H9 (cell line): ENCODE measurements around the gene PCBP4. TPM values are rescaled to one million over a fixed set of nuclear protein-coding genes. Genes with fewer than 3 reads are reported as not detected.

Experiments
- DNase-seq: peaks from one replicate; pipeline ENCODE4 v3.0.0-alpha.2; 2017
- H2AFZ ChIP-seq: one replicate; pipeline ENCODE4 v1.6.1; 2013; ENCODE audit warnings: mild to moderate bottlenecking, low read length, control low read depth, moderate library complexity
- H2AK5ac ChIP-seq: 2 replicates; pipeline ENCODE4 v1.6.1; 2013; ENCODE audit warnings: low read length, control low read depth, mixed read lengths; ENCODE audit not compliant: insufficient read length
- H2BK120ac ChIP-seq: one replicate; pipeline ENCODE4 v1.6.1; 2013; ENCODE audit warnings: low read depth, mild to moderate bottlenecking, low read length, control low read depth, inconsistent platforms; ENCODE audit not compliant: poor library complexity, severe bottlenecking
- H2BK12ac ChIP-seq: 2 replicates; pipeline ENCODE4 v1.6.1; 2013; ENCODE audit warnings: low read length, control low read depth, mixed read lengths, low read depth; ENCODE audit not compliant: insufficient read length
- H2BK15ac ChIP-seq: 2 replicates; pipeline ENCODE4 v1.6.1; 2013; ENCODE audit warnings: low read depth, low read length, control low read depth
- H2BK20ac ChIP-seq: one replicate; pipeline ENCODE4 v1.6.1; 2013; ENCODE audit warnings: low read depth, mild to moderate bottlenecking, low read length, control low read depth, inconsistent platforms; ENCODE audit not compliant: poor library complexity, severe bottlenecking
- H2BK5ac ChIP-seq: 2 replicates; pipeline ENCODE4 v1.6.1; 2013; ENCODE audit warnings: low read length, control low read depth, mixed read lengths; ENCODE audit not compliant: insufficient read length
- H3K14ac ChIP-seq: 2 replicates; pipeline ENCODE4 v1.6.1; 2013; ENCODE audit warnings: low read length, control low read depth; ENCODE audit not compliant: insufficient read depth
- H3K18ac ChIP-seq: 2 replicates; pipeline ENCODE4 v1.6.1; 2013; ENCODE audit warnings: low read depth, mild to moderate bottlenecking, mixed read lengths, low read length, control low read depth; ENCODE audit not compliant: insufficient read length
- H3K23ac ChIP-seq: 2 replicates; pipeline ENCODE4 v1.6.1; 2013; ENCODE audit warnings: low read length, control low read depth, mixed read lengths, low read depth; ENCODE audit not compliant: insufficient read length
- H3K23me2 ChIP-seq: 2 replicates; pipeline ENCODE4 v1.6.1; 2013; ENCODE audit warnings: low read depth, mild to moderate bottlenecking, mixed read lengths, low read length, control low read depth; ENCODE audit not compliant: insufficient read length, poor library complexity, severe bottlenecking
- H3K27ac ChIP-seq: 2 replicates; pipeline ENCODE4 v1.5.1; 2013; ENCODE audit warnings: low read length, control low read depth, mixed read lengths, low read depth; ENCODE audit not compliant: insufficient read length
- H3K27me3 ChIP-seq: 2 replicates; pipeline ENCODE4 v1.6.1; 2013; ENCODE audit warnings: low read length, control low read depth, inconsistent platforms; ENCODE audit not compliant: insufficient read depth
- H3K4ac ChIP-seq: 2 replicates; pipeline ENCODE4 v1.6.1; 2013; ENCODE audit warnings: low read depth, mild to moderate bottlenecking, control low read depth, inconsistent platforms, low read length, moderate library complexity
- H3K4me1 ChIP-seq: 2 replicates; pipeline ENCODE4 v1.6.1; 2013; ENCODE audit warnings: low read length, control low read depth, inconsistent platforms; ENCODE audit not compliant: insufficient read depth
- H3K4me2 ChIP-seq: 2 replicates; pipeline ENCODE4 v1.6.1; 2013; ENCODE audit warnings: low read length, control low read depth, mixed read lengths; ENCODE audit not compliant: insufficient read length, insufficient read depth
- H3K56ac ChIP-seq: 2 replicates; pipeline ENCODE4 v1.6.1; 2013; ENCODE audit warnings: low read depth, mild to moderate bottlenecking, mixed read lengths, low read length, control low read depth; ENCODE audit not compliant: insufficient read length
- H3K79me1 ChIP-seq: 2 replicates; pipeline ENCODE4 v1.6.1; 2013; ENCODE audit warnings: low read depth, mild to moderate bottlenecking, moderate library complexity, low read length, control low read depth, inconsistent platforms; ENCODE audit not compliant: insufficient read depth, poor library complexity, severe bottlenecking
- H3K79me2 ChIP-seq: 2 replicates; pipeline ENCODE4 v1.6.1; 2013; ENCODE audit warnings: low read length, control low read depth, inconsistent platforms; ENCODE audit not compliant: insufficient read depth
- H3K9ac ChIP-seq: 2 replicates; pipeline ENCODE4 v1.6.1; 2013; ENCODE audit warnings: low read length, control low read depth, mixed read lengths; ENCODE audit not compliant: insufficient read length; ENCODE audit errors: extremely low read depth
- H3K9me3 ChIP-seq: one replicate; pipeline ENCODE4 v1.6.1; 2013; ENCODE audit warnings: low read depth, low read length, inconsistent platforms; ENCODE audit not compliant: control insufficient read depth
- H3T11ph ChIP-seq: one replicate; pipeline ENCODE4 v1.6.1; 2013; ENCODE audit warnings: mild to moderate bottlenecking, low read length, control low read depth, inconsistent platforms
- H4K20me1 ChIP-seq: one replicate; pipeline ENCODE4 v1.6.1; 2013; ENCODE audit not compliant: control insufficient read depth, insufficient read length, insufficient read depth
- H4K5ac ChIP-seq: 2 replicates; pipeline ENCODE4 v1.6.1; 2013; ENCODE audit warnings: low read depth, mild to moderate bottlenecking, mixed read lengths, low read length, control low read depth; ENCODE audit not compliant: insufficient read length
- H4K8ac ChIP-seq: replicated peaks from 2 replicates; pipeline ENCODE4 v1.6.1; 2013; ENCODE audit warnings: low read length, control low read depth, mixed read lengths, low read depth; ENCODE audit not compliant: insufficient read length
- H4K91ac ChIP-seq: 2 replicates; pipeline ENCODE4 v1.6.1; 2013; ENCODE audit warnings: low read depth, mild to moderate bottlenecking, moderate library complexity, mixed read lengths, low read length, control low read depth; ENCODE audit not compliant: insufficient read length
- H3K27ac Mint-ChIP-seq, 3 experiments: 2 replicates in 2 of 3; 3 replicates in 1 of 3; pipeline ENCODE4 v1.8.0; 2020 to 2021; ENCODE audit warnings: mixed read lengths in 3 of 3, mild to moderate bottlenecking in 1 of 3, moderate library complexity in 1 of 3
- H3K27me3 Mint-ChIP-seq: 2 replicates; pipeline ENCODE4 v1.8.0; 2021; ENCODE audit warnings: low read depth, mild to moderate bottlenecking, moderate library complexity, mixed read lengths
- H3K36me3 Mint-ChIP-seq, 3 experiments: 2 replicates in 2 of 3; 3 replicates in 1 of 3; pipeline ENCODE4 v1.8.0; 2020 to 2021; ENCODE audit warnings: low read depth in 3 of 3, mixed read lengths in 3 of 3; ENCODE audit not compliant: insufficient read depth in 1 of 3
- H3K4me1 Mint-ChIP-seq, 2 experiments: 2 replicates each; pipeline ENCODE4 v1.8.0; 2020; ENCODE audit warnings: mixed read lengths in 2 of 2
- H3K4me3 Mint-ChIP-seq, 2 experiments: 2 replicates in 1 of 2; 3 replicates in 1 of 2; pipeline ENCODE4 v1.8.0; 2020 to 2021; ENCODE audit warnings: mild to moderate bottlenecking in 2 of 2, mixed read lengths in 2 of 2, moderate library complexity in 1 of 2
- H3K9me3 Mint-ChIP-seq, 2 experiments: 2 replicates in 1 of 2; 3 replicates in 1 of 2; pipeline ENCODE4 v1.8.0; 2020; ENCODE audit warnings: mild to moderate bottlenecking in 2 of 2, mixed read lengths in 2 of 2, moderate library complexity in 1 of 2
- CTCF ChIP-seq: fragments of 200-600 bp; sonication (generic); conservative IDR thresholded peaks from 3 replicates; pipeline ENCODE4 v1.8.0; 2021; ENCODE audit warnings: antibody characterized with exemption, mild to moderate bottlenecking
- WGBS: extraction: QIAGEN DNeasy Blood & Tissue Kit; methylation state at CpG from one replicate; pipeline ENCODE4 v1.1.7; 2013; ENCODE audit warnings: missing lambda C conversion rate, low lambda C conversion rate, mixed read lengths; ENCODE audit not compliant: insufficient read length; ENCODE audit errors: extremely low coverage; 5-methylcytosine and 5-hydroxymethylcytosine counted together
- total RNA-seq: library from RNA; stranded (reverse); gene quantifications from 2 replicates; pipeline ENCODE4 v1.2.1, GENCODE V29; 2021

The PCBP4 gene
- total RNA-seq, 1 experiment from 2014 or later, result 24.6 TPM

- H4K8ac ChIP-seq, result no peak overlapping the region
- H3K23ac ChIP-seq, result no peak overlapping the region
- H3K56ac ChIP-seq, result no peak overlapping the region
- H3K27ac ChIP-seq, result no peak overlapping the region
- Mint-ChIP-seq H3K9me3 (peaks cover 0 to 2% of the 10 kb centered on the region in 2 experiments; a peak in 2 of 5 replicates), H3K4me1 (peaks cover 16 to 26% of the 10 kb centered on the region in 2 experiments), H3K27me3 (no peaks in the 10 kb centered on the region; the same call in 1 of the 2 replicates), H3K27ac (peak overlapping the region; percentile 70 to 99 (median 95); a peak in 5 of 7 replicates), H3K36me3 (peaks cover 0 to 3% (median 2%) of the 10 kb centered on the region in 3 experiments; a peak in 4 of 7 replicates), H3K4me3 (peak overlapping the region; percentile 68 to 88)
- peak overlapping the region; percentile 86 for H3K4me2 ChIP-seq
- no peak for DNase-seq
- no peak overlapping the region for H2BK120ac ChIP-seq
- TF ChIP-seq CTCF, result no peak
- H4K20me1 ChIP-seq, result peaks cover 3% of the 10 kb centered on the region
- H3T11ph ChIP-seq, result no peak overlapping the region
- no peak overlapping the region for H3K4ac ChIP-seq
- no peak overlapping the region for H2BK12ac ChIP-seq
- H4K91ac ChIP-seq, result peak overlapping the region; percentile 47
- no CpG with 5 or more reads among the region's 22 CpGs for WGBS
- no peaks in the 10 kb centered on the region for H3K9me3 ChIP-seq
- no peak overlapping the region for H2BK20ac ChIP-seq
- no peak overlapping the region for H2BK5ac ChIP-seq
- no peak overlapping the region for H2AFZ ChIP-seq
- peak overlapping the region; percentile 31 for H3K9ac ChIP-seq
- H2AK5ac ChIP-seq, result no peak overlapping the region
- no peaks in the 10 kb centered on the region for H3K27me3 ChIP-seq
- H3K79me1 ChIP-seq, result no peaks in the 10 kb centered on the region
- peaks cover 3% of the 10 kb centered on the region; the same call in 1 of the 2 replicates for H3K4me1 ChIP-seq
- peak overlapping the region; percentile 44 for H3K18ac ChIP-seq
- H3K23me2 ChIP-seq, result peaks cover 6% of the 10 kb centered on the region
- no peaks in the 10 kb centered on the region for H3K79me2 ChIP-seq
- peak overlapping the region; percentile 36 for H4K5ac ChIP-seq
- H3K14ac ChIP-seq, result peak overlapping the region; percentile 77
- no peak overlapping the region for H2BK15ac ChIP-seq
Observed at GRCh38 chr3:51983578-51984268, 16.5 kb upstream of the PCBP4 start.
